Mesendoderm (in vitro differentiated cells): Measurements from ENCODE around the gene CLIC1.
A peak's percentile ranks its signal among the peaks of the same experiment; 100 is the strongest.

ENCODE experiments used
- DNase-seq: peaks from one replicate; pipeline ENCODE4 v3.0.0; 2013
- H2AK5ac ChIP-seq: 2 replicates; pipeline ENCODE4 v1.6.1; 2013; ENCODE audit warnings: low read length, inconsistent platforms
- H2BK120ac ChIP-seq: 2 replicates; pipeline ENCODE4 v1.6.1; 2013; ENCODE audit warnings: low read depth, mild to moderate bottlenecking, low read length, moderate library complexity, mixed read lengths
- H2BK15ac ChIP-seq: replicated peaks from 2 replicates; pipeline ENCODE4 v1.6.1; 2013; ENCODE audit warnings: low read depth, mild to moderate bottlenecking, moderate library complexity
- H2BK5ac ChIP-seq: 2 replicates; pipeline ENCODE4 v1.6.1; 2013; ENCODE audit warnings: low read length, inconsistent platforms
- H3K18ac ChIP-seq: 2 replicates; pipeline ENCODE4 v1.6.1; 2013; ENCODE audit warnings: mild to moderate bottlenecking, low read length, mixed read lengths
- H3K23ac ChIP-seq: one replicate; pipeline ENCODE4 v1.6.1; 2013; ENCODE audit warnings: low read length
- H3K27ac ChIP-seq: 2 replicates; pipeline ENCODE4 v1.5.1; 2013; ENCODE audit warnings: low read depth, mild to moderate bottlenecking, inconsistent platforms, low read length, moderate library complexity
- H3K27me3 ChIP-seq: 2 replicates; pipeline ENCODE4 v1.6.1; 2013; ENCODE audit warnings: low read length, control low read depth, mild to moderate bottlenecking, inconsistent platforms; ENCODE audit not compliant: insufficient read depth, poor library complexity
- H3K36me3 ChIP-seq: 2 replicates; pipeline ENCODE4 v1.6.1; 2013; ENCODE audit warnings: low read length, inconsistent platforms; ENCODE audit not compliant: control insufficient read depth, insufficient read depth
- H3K4ac ChIP-seq: one replicate; pipeline ENCODE4 v1.6.1; 2013; ENCODE audit warnings: low read depth, mild to moderate bottlenecking, low read length, moderate library complexity
- H3K4me1 ChIP-seq: 2 replicates; pipeline ENCODE4 v1.6.1; 2013; ENCODE audit warnings: low read depth, low read length, inconsistent platforms; ENCODE audit not compliant: control insufficient read depth
- H3K4me2 ChIP-seq: 2 replicates; pipeline ENCODE4 v1.6.1; 2013; ENCODE audit warnings: low read length
- H3K4me3 ChIP-seq: 2 replicates; pipeline ENCODE4 v1.5.1; 2013; ENCODE audit warnings: mild to moderate bottlenecking, low read length
- H3K56ac ChIP-seq: one replicate; pipeline ENCODE4 v1.6.1; 2013; ENCODE audit warnings: low read length
- H3K79me1 ChIP-seq: 2 replicates; pipeline ENCODE4 v1.6.1; 2013; ENCODE audit warnings: low read length, inconsistent platforms
- H3K79me2 ChIP-seq: 2 replicates; pipeline ENCODE4 v1.6.1; 2013; ENCODE audit warnings: mild to moderate bottlenecking, low read length; ENCODE audit not compliant: control insufficient read depth, insufficient read depth
- H3K9ac ChIP-seq: 2 replicates; pipeline ENCODE4 v1.6.1; 2013; ENCODE audit warnings: low read length, inconsistent platforms
- H4K5ac ChIP-seq: one replicate; pipeline ENCODE4 v1.6.1; 2013; ENCODE audit warnings: low read length
- H4K8ac ChIP-seq: one replicate; pipeline ENCODE4 v1.6.1; 2013; ENCODE audit warnings: low read depth, mild to moderate bottlenecking, control low read depth, low read length, moderate library complexity
- WGBS: extraction: QIAGEN DNeasy Blood & Tissue Kit; methylation state at CpG from one replicate; pipeline ENCODE4 v1.1.7; 2013; ENCODE audit warnings: low lambda C conversion rate, missing lambda C conversion rate; ENCODE audit not compliant: insufficient coverage; ENCODE audit errors: extremely low coverage; 5-methylcytosine and 5-hydroxymethylcytosine counted together

CLIC1 gene

GRCh38 chr6:31707701-31708100, 28.6 kb downstream of the CLIC1 start:
- Histone ChIP-seq H3K36me3 (no peaks in the 10 kb centered on the region), H3K4me1 (peaks cover 4% of the 10 kb centered on the region), H2BK5ac (no peak overlapping the region), H4K5ac (no peak overlapping the region), H3K27ac (no peak overlapping the region), H2AK5ac (no peak overlapping the region), H3K18ac (no peak overlapping the region), H3K4ac (no peak overlapping the region), H3K79me2 (no peaks in the 10 kb centered on the region), H3K27me3 (no peaks in the 10 kb centered on the region), H3K4me3 (no peak overlapping the region), H3K23ac (no peak overlapping the region), H2BK120ac (no peak overlapping the region), H3K4me2 (no peak overlapping the region), H3K56ac (no peak overlapping the region), H4K8ac (no peak overlapping the region), H2BK15ac (no peak overlapping the region), H3K79me1 (no peaks in the 10 kb centered on the region), H3K9ac (no peak overlapping the region)
- DNase-seq = no peak
- WGBS = no CpG with 5 or more reads among the region's 10 CpGs

GRCh38 chr6:31706599-31706998, 29.7 kb downstream of the CLIC1 start, which contains the start of gene LY6G6F:
LY6G6F (plus strand) TSS chr6:31706866; CDS start chr6:31706907, 41 bp downstream.
- peak within 1 kb of the TSS; percentile 7 for H3K4ac ChIP-seq
- H3K56ac ChIP-seq = no peak within 1 kb of the TSS
- H3K4me1 ChIP-seq = peaks cover 10% of the 10 kb centered on the region
- H3K23ac ChIP-seq = no peak within 1 kb of the TSS
- no peak within 1 kb of the TSS for H2BK120ac ChIP-seq
- H3K36me3 ChIP-seq = no peaks in the 10 kb centered on the region
- H3K27ac ChIP-seq = no peak within 1 kb of the TSS
- peaks cover 6% of the 10 kb centered on the region for H3K79me2 ChIP-seq
- no peak for DNase-seq
- peaks cover 6% of the 10 kb centered on the region for H3K79me1 ChIP-seq
- H2BK15ac ChIP-seq = no peak within 1 kb of the TSS
- no peak within 1 kb of the TSS for H2AK5ac ChIP-seq
- H3K27me3 ChIP-seq = no peaks in the 10 kb centered on the region
- WGBS = no CpG with 5 or more reads among the region's 3 CpGs
- no peak within 1 kb of the TSS for H3K18ac ChIP-seq
- no peak within 1 kb of the TSS for H4K8ac ChIP-seq
- H4K5ac ChIP-seq = no peak within 1 kb of the TSS
- no peak within 1 kb of the TSS for H2BK5ac ChIP-seq
- H3K4me3 ChIP-seq = no peak within 1 kb of the TSS
- no peak within 1 kb of the TSS for H3K9ac ChIP-seq
- H3K4me2 ChIP-seq = no peak within 1 kb of the TSS

GRCh38 chr6:31705931-31706330, 30.4 kb downstream of the CLIC1 start:
- Histone ChIP-seq H3K9ac (no peak overlapping the region), H3K56ac (no peak overlapping the region), H3K36me3 (no peaks in the 10 kb centered on the region), H3K4ac (no peak overlapping the region), H3K23ac (no peak overlapping the region), H2BK5ac (no peak overlapping the region), H3K79me2 (peaks cover 12% of the 10 kb centered on the region), H2BK120ac (no peak overlapping the region), H3K27me3 (no peaks in the 10 kb centered on the region), H3K4me3 (no peak overlapping the region), H2BK15ac (no peak overlapping the region), H3K27ac (no peak overlapping the region), H4K5ac (no peak overlapping the region), H2AK5ac (no peak overlapping the region), H3K79me1 (peaks cover 11% of the 10 kb centered on the region), H3K4me2 (no peak overlapping the region), H3K18ac (no peak overlapping the region), H3K4me1 (peaks cover 10% of the 10 kb centered on the region), H4K8ac (no peak overlapping the region)
- DNase-seq = no peak
- no CpG with 5 or more reads among the region's 6 CpGs for WGBS

GRCh38 chr6:31702819-31703716, 33.3 kb downstream of the CLIC1 start, which contains the start of gene ABHD16A:
ABHD16A (minus strand) TSS chr6:31703324; CDS start chr6:31703281, 43 bp downstream.
- DNase-seq = peak; percentile 99
- no CpG with 5 or more reads among the region's 54 CpGs for WGBS
- Histone ChIP-seq H3K4me2 (peak within 1 kb of the TSS; percentile 99), H3K4ac (peak within 1 kb of the TSS; percentile 92), H2BK15ac (no peak within 1 kb of the TSS), H4K5ac (no peak within 1 kb of the TSS), H3K18ac (peak within 1 kb of the TSS; percentile 97), H4K8ac (no peak within 1 kb of the TSS), H3K79me2 (peaks cover 14% of the 10 kb centered on the region), H3K36me3 (no peaks in the 10 kb centered on the region), H3K79me1 (peaks cover 14% of the 10 kb centered on the region), H2BK5ac (peak within 1 kb of the TSS; percentile 86), H3K4me3 (peak within 1 kb of the TSS; percentile 99), H3K23ac (peak within 1 kb of the TSS; percentile 81), H3K56ac (peak within 1 kb of the TSS; percentile 95), H2AK5ac (peak within 1 kb of the TSS; percentile 95), H3K9ac (peak within 1 kb of the TSS; percentile 95), H3K27ac (peak within 1 kb of the TSS; percentile 95), H3K4me1 (peaks cover 7% of the 10 kb centered on the region), H2BK120ac (peak within 1 kb of the TSS; percentile 77), H3K27me3 (no peaks in the 10 kb centered on the region)

- H3K56ac ChIP-seq = peak overlapping the region; percentile 95
- peaks cover 3% of the 10 kb centered on the region for H3K36me3 ChIP-seq
- DNase-seq = peak; percentile 76
- no peak overlapping the region for H4K8ac ChIP-seq
- no CpG with 5 or more reads among the region's 10 CpGs for WGBS
- H3K79me2 ChIP-seq = peaks cover 17% of the 10 kb centered on the region
- H3K27me3 ChIP-seq = no peaks in the 10 kb centered on the region
- H3K4me2 ChIP-seq = peak overlapping the region; percentile 99
- peak overlapping the region; percentile 92 for H3K4ac ChIP-seq
- H3K18ac ChIP-seq = peak overlapping the region; percentile 97
- H2BK5ac ChIP-seq = peak overlapping the region; percentile 86
- peak overlapping the region; percentile 95 for H3K27ac ChIP-seq
- H3K23ac ChIP-seq = peak overlapping the region; percentile 81
- no peak overlapping the region for H2BK15ac ChIP-seq
- peaks cover 17% of the 10 kb centered on the region for H3K79me1 ChIP-seq
- peak overlapping the region; percentile 95 for H3K9ac ChIP-seq
- no peak overlapping the region for H4K5ac ChIP-seq
- H3K4me1 ChIP-seq = peaks cover 7% of the 10 kb centered on the region
- peak overlapping the region; percentile 95 for H2AK5ac ChIP-seq
- no peak overlapping the region for H2BK120ac ChIP-seq
- H3K4me3 ChIP-seq = peak overlapping the region; percentile 99
Observed at GRCh38 chr6:31702405-31702818, 33.9 kb downstream of the CLIC1 start.
